SK-N-SH (cell line): ENCODE measurements around the gene NIPAL3. TPM values are rescaled to one million over a fixed set of nuclear protein-coding genes. Genes with fewer than 3 reads are reported as not detected.

Experiments
- CTCF ChIA-PET: fragments of 300-600, 350-600 bp; formaldehyde crosslinking; extraction: SDS; loops from one replicate; lab custom pipeline; 2021; lab: Yijun Ruan, JAX
- POLR2A ChIA-PET: fragments of 350-600 bp; sonication (Branson Sonifier 250); formaldehyde crosslinking; extraction: SDS; loops from one replicate; lab custom pipeline; 2020; ENCODE audit warnings: antibody characterized with exemption, inconsistent platforms; lab: Yijun Ruan, JAX
- DNase-seq: peaks from one replicate; pipeline ENCODE4 v3.0.0; 2012
- H2AFZ ChIP-seq: fragments of 200-600 bp; sonication (generic); 2 replicates; pipeline ENCODE4 v1.8.1; 2016; ENCODE audit warnings: antibody characterized with exemption, mild to moderate bottlenecking, low read depth
- H3F3A ChIP-seq: fragments of 200-600 bp; sonication (generic); replicated peaks from 2 replicates; pipeline ENCODE3; 2016; ENCODE audit warnings: antibody characterized with exemption, mild to moderate bottlenecking; ENCODE audit not compliant: insufficient read depth
- H3K27ac ChIP-seq, 2 experiments: fragments of 200-500 bp in 1 of 2; fragments of 200-600 bp in 1 of 2; sonication (Bioruptor generic) in 1 of 2; sonication (generic), shearing (Covaris generic) in 1 of 2; 2 replicates each; pipeline versions ENCODE4 v1.5.1 to v1.6.1; 2014 to 2016; ENCODE audit warnings: low read depth in 2 of 2, inconsistent platforms in 1 of 2, low read length in 1 of 2, mild to moderate bottlenecking in 1 of 2, mixed read lengths in 1 of 2
- H3K27me3 ChIP-seq: fragments of 200-600 bp; sonication (generic), shearing (Covaris generic); 2 replicates; pipeline ENCODE4 v1.6.1; 2016; ENCODE audit warnings: mixed run types; ENCODE audit not compliant: insufficient read depth
- H3K36me3 ChIP-seq, 2 experiments: fragments of 200-500 bp in 1 of 2; fragments of 200-600 bp in 1 of 2; sonication (Bioruptor generic) in 1 of 2; sonication (generic) in 1 of 2; replicated peaks in 1 of 2; 2 replicates each; pipeline versions ENCODE3 to v1.5.1; 2014 to 2016; ENCODE audit warnings: low read length in 1 of 2, mild to moderate bottlenecking in 1 of 2; ENCODE audit not compliant: insufficient read depth in 2 of 2, control insufficient read depth in 1 of 2
- H3K4me1 ChIP-seq, 2 experiments: fragments of 200-500 bp in 1 of 2; fragments of 200-600 bp in 1 of 2; sonication (Bioruptor generic) in 1 of 2; sonication (generic), shearing (Covaris generic) in 1 of 2; 2 replicates each; pipeline versions ENCODE4 v1.5.1 to v1.6.1; 2014 to 2016; ENCODE audit warnings: low read depth in 1 of 2, low read length in 1 of 2, mixed run types in 1 of 2; ENCODE audit not compliant: insufficient read depth in 2 of 2, control insufficient read depth in 1 of 2
- H3K4me2 ChIP-seq: fragments of 200-600 bp; sonication (generic), shearing (Covaris generic); 2 replicates; pipeline ENCODE4 v1.6.1; 2017; ENCODE audit warnings: mixed run types
- H3K4me3 ChIP-seq, 2 experiments: fragments of 200-500 bp in 1 of 2; fragments of 200-600 bp in 1 of 2; sonication (Bioruptor generic) in 1 of 2; sonication (generic), shearing (Covaris generic) in 1 of 2; 2 replicates each; pipeline versions ENCODE4 v1.5.1 to v1.8.1; 2014 to 2016; ENCODE audit warnings: low read depth in 2 of 2, inconsistent platforms in 1 of 2, low read length in 1 of 2, mild to moderate bottlenecking in 1 of 2, mixed read lengths in 1 of 2, moderate library complexity in 1 of 2
- H3K79me2 ChIP-seq: fragments of 200-600 bp; sonication (generic); 2 replicates; pipeline ENCODE4 v1.8.1; 2017; ENCODE audit warnings: mild to moderate bottlenecking; ENCODE audit not compliant: insufficient read depth
- H3K9ac ChIP-seq: fragments of 200-600 bp; sonication (generic); 2 replicates; pipeline ENCODE4 v1.6.1; 2017; ENCODE audit warnings: mixed run types
- H3K9me2 ChIP-seq: fragments of 200-600 bp; sonication (generic); 2 replicates; pipeline ENCODE4 v1.6.1; 2017; ENCODE audit warnings: mixed run types
- H3K9me3 ChIP-seq: fragments of 200-600 bp; sonication (generic); 2 replicates; pipeline ENCODE4 v1.6.1; 2017; ENCODE audit warnings: mixed run types, mild to moderate bottlenecking, moderate library complexity
- H4K20me1 ChIP-seq: fragments of 200-600 bp; sonication (generic); 2 replicates; pipeline ENCODE4 v1.6.1; 2017; ENCODE audit warnings: mild to moderate bottlenecking, mixed run types; ENCODE audit not compliant: insufficient read depth
- CHD2 ChIP-seq: fragments of 150-350 bp; IDR thresholded peaks from 2 replicates; pipeline ENCODE4 v1.6.1; 2018; ENCODE audit warnings: low read length; ENCODE audit not compliant: partially characterized antibody
- CTCF ChIP-seq: fragments of 200-600 bp; sonication (generic); IDR thresholded peaks from 2 replicates; pipeline ENCODE4 v1.6.1; 2017; ENCODE audit warnings: antibody characterized with exemption, mild to moderate bottlenecking, moderate library complexity
- EP300 ChIP-seq, 2 experiments: IDR thresholded peaks; 2 replicates each; pipeline versions ENCODE4 v1.4.0 to v1.6.1; 2012; ENCODE audit warnings: borderline replicate concordance in 1 of 2, low read depth in 1 of 2, low read length in 1 of 2
- EZH2phosphoT487 ChIP-seq: fragments of 200-600 bp; sonication (generic); IDR thresholded peaks from 2 replicates; pipeline ENCODE4 v1.6.1; 2017; ENCODE audit warnings: low read depth, mixed run types, mild to moderate bottlenecking, antibody characterized with exemption, moderate library complexity, borderline replicate concordance
- FOXM1 ChIP-seq: IDR thresholded peaks from 2 replicates; pipeline ENCODE4 v1.4.0; 2012; ENCODE audit warnings: low read depth, mild to moderate bottlenecking
- GATA2 ChIP-seq: sonication (generic); formaldehyde crosslinking; IDR thresholded peaks from 2 replicates; pipeline ENCODE4 v1.5.0; 2020; ENCODE audit warnings: mild to moderate bottlenecking, missing genetic modification reagents
- IRF3 ChIP-seq: fragments of 150-350 bp; IDR thresholded peaks from 2 replicates; pipeline ENCODE4 v1.6.1; 2016; ENCODE audit warnings: mild to moderate bottlenecking, low read depth, low read length
- JUND ChIP-seq: IDR thresholded peaks from 2 replicates; pipeline ENCODE4 v1.4.0; 2012
- MEF2A ChIP-seq: IDR thresholded peaks from 2 replicates; pipeline ENCODE4 v1.4.0; 2012; ENCODE audit warnings: low read depth, borderline replicate concordance
- MXI1 ChIP-seq: IDR thresholded peaks from 2 replicates; pipeline ENCODE4 v1.6.1; 2012; ENCODE audit warnings: mild to moderate bottlenecking, low read depth, low read length, improper control_type of control experiment
- NRF1 ChIP-seq: IDR thresholded peaks from 2 replicates; pipeline ENCODE4 v1.6.1; 2012; ENCODE audit warnings: low read depth, mild to moderate bottlenecking, low read length
- PBX3 ChIP-seq: IDR thresholded peaks from 2 replicates; pipeline ENCODE4; 2012
- POLR2AphosphoS5 ChIP-seq: IDR thresholded peaks from 2 replicates; pipeline ENCODE4 v1.6.1; 2012; ENCODE audit warnings: low read depth, low read length
- RCOR1 ChIP-seq: fragments of 150-350 bp; IDR thresholded peaks from 2 replicates; pipeline ENCODE4 v1.6.1; 2017; ENCODE audit warnings: antibody characterized with exemption, low read length
- RXRA ChIP-seq: IDR thresholded peaks from 2 replicates; pipeline ENCODE4 v1.4.0; 2012; ENCODE audit warnings: low read depth, mild to moderate bottlenecking, borderline replicate concordance
- TCF12 ChIP-seq: IDR thresholded peaks from 2 replicates; pipeline ENCODE4 v1.4.0; 2012
- USF1 ChIP-seq: IDR thresholded peaks from 2 replicates; pipeline ENCODE4 v1.4.0; 2012; ENCODE audit warnings: low read depth, borderline replicate concordance
- YY1 ChIP-seq: IDR thresholded peaks from 2 replicates; pipeline ENCODE4 v1.4.0; 2012; ENCODE audit warnings: low read depth, mild to moderate bottlenecking
- WGBS: methylation state at CpG from one replicate; pipeline ENCODE4 v1.1.6; 2017; ENCODE audit warnings: low lambda C conversion rate; 5-methylcytosine and 5-hydroxymethylcytosine counted together
- polyA plus RNA-seq, 3 experiments: library from polyadenylated mRNA; depleted of rRNA; stranded (reverse); fragments of >200 nt; gene quantifications; 2 replicates each; pipeline ENCODE4 v1.2.3, GENCODE V29; 2012

NIPAL3 gene
- polyA plus RNA-seq, 1 of the 3 experiments (the other 2 are of a cell fraction), result 20.3 TPM

- WGBS, result 79% methylated on average over 2 of the region's 2 CpGs
- Histone ChIP-seq H3K36me3 (peaks cover 0 to 11% of the 10 kb centered on the region in 2 experiments), H3K79me2 (no peaks in the 10 kb centered on the region), H3K4me2 (no peak overlapping the region), H3K9ac (no peak overlapping the region), H3K9me3 (no peaks in the 10 kb centered on the region), H2AFZ (no peak overlapping the region), H3F3A (no peaks in the 10 kb centered on the region), H3K4me3 (no peak overlapping the region), H4K20me1 (no peaks in the 10 kb centered on the region), H3K4me1 (peaks cover 3 to 7% of the 10 kb centered on the region in 2 experiments; a peak in 2 of 4 replicates), H3K9me2 (no peaks in the 10 kb centered on the region), H3K27me3 (no peaks in the 10 kb centered on the region), H3K27ac (no peak overlapping the region)
- no peak for TF ChIP-seq MXI1
- no peak for TF ChIP-seq FOXM1
- TF ChIP-seq JUND, result no peak
- no peak for TF ChIP-seq EP300 (IDR thresholded peaks at IDR 0.05; ENCODE audit: borderline replicate concordance in 1 of 2, low read depth in 1 of 2, low read length in 1 of 2)
- no peak for TF ChIP-seq MEF2A
- TF ChIP-seq CTCF, result no peak
- TF ChIP-seq TCF12, result no peak
- no peak for TF ChIP-seq YY1
- no peak for TF ChIP-seq POLR2AphosphoS5
- TF ChIP-seq RXRA, result no peak
- TF ChIP-seq IRF3, result no peak
- POLR2A ChIA-PET, result no interaction called here
- CTCF ChIA-PET, result interaction anchor here (1.4 to 8.9 kb wide), 3 partner anchors 8 to 252 kb away, joined by 4 to 106 read pairs (median 5); no protein-coding TSS in a partner anchor
- no peak for DNase-seq
These were observed 32.1 kb upstream of the NIPAL3 start for GRCh38 chr1:24383381-24383940.

- H4K20me1 ChIP-seq, result no peaks in the 10 kb centered on the region
- peaks cover 3 to 7% of the 10 kb centered on the region in 2 experiments; a peak in 2 of 4 replicates for H3K4me1 ChIP-seq
- POLR2A ChIA-PET, result no interaction called here
- WGBS, result 90% methylated on average over 8 of the region's 13 CpGs
- DNase-seq, result no peak
- CTCF ChIA-PET, result interaction anchor here (1.1 to 8.9 kb wide), 3 partner anchors 179 to 234 kb away, joined by 3 to 106 read pairs (median 6); no protein-coding TSS in a partner anchor
- no peaks in the 10 kb centered on the region for H3K9me3 ChIP-seq
- H3K27me3 ChIP-seq, result no peaks in the 10 kb centered on the region
- peaks cover 4% of the 10 kb centered on the region in 2 experiments for H3K36me3 ChIP-seq
- no peaks in the 10 kb centered on the region for H3F3A ChIP-seq
- no peak overlapping the region for H3K4me3 ChIP-seq
- no peaks in the 10 kb centered on the region for H3K79me2 ChIP-seq
- no peak overlapping the region for H3K9ac ChIP-seq
- no peak overlapping the region for H2AFZ ChIP-seq
- no peaks in the 10 kb centered on the region for H3K9me2 ChIP-seq
- H3K4me2 ChIP-seq, result no peak overlapping the region
- 0 out of 4 replicates have a peak overlapping the region, but pooled peaks of 1 of the 2 experiments have one; percentile 22 for H3K27ac ChIP-seq
- TF ChIP-seq PBX3 (no peak), GATA2 (CRISPR knock-in tag) (no peak), MEF2A (no peak), EZH2phosphoT487 (no peak), JUND (no peak), USF1 (no peak), MXI1 (no peak), RCOR1 (no peak), CHD2 (no peak), NRF1 (no peak), POLR2AphosphoS5 (no peak)
These were observed 31.1 kb upstream of the NIPAL3 start for GRCh38 chr1:24384251-24385090.
